ENCODE results near the gene CDO1.

The CDO1 gene

DNA sequence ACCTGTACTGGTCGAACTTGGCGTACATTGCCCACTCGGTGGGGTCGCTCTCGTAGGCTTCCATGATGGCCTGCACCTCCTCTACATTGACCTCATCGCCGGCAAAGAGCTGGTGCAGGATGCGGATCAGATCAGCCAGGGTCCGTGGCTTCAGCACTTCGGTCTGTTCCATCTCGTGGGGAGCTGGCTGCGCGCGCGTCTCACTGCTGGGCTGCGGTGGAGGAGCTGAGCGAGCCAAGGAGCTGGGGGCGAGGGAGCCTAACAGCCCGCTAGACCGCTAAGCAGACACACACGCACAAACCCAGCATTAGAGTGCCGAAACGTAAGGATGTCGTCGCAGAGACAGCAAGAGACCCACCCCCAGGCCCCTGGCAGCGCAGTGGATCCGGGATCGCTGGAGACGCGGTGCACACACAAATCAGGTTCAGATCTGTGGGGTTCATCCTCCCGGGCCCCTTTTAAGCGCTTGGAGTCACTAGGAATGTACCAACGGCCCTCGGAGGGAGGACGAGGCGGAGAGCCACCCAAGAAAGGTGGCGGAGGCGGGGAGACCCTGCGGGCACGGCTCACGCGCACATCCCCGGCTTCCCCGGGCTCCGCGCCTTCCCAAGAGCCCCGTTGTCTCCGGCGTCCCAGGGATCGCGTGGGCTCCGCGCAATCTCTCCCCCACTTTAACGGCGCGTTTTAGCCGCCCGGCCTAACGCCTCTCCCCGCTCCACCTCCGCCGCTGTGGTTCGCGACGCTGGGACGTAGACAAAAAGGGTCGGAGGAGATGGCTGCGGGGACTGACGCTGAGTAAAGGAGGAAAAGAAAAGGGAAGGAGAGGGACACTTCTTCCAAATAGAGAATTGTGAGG lies at the start of gene CDO1:
Gene CDO1, minus strand, starts transcription at position 434 of the 856 bp plus-strand sequence. Its CDS starts 262 bp downstream, at position 172.
- H3K4me3 ChIP-seq (ENCODE audit: low read depth, low read length) = peak within 1 kb of the TSS; percentile 64
- DNase-seq (ENCODE audit: low read depth) = peak; percentile 18

- no peak overlapping the region for H3K4me3 ChIP-seq (ENCODE audit: low read depth, low read length)
- DNase-seq (ENCODE audit: low read depth) = no peak
Measured at GRCh38 chr5:115859378-115859777, 42.9 kb upstream of the CDO1 start.

DNA sequence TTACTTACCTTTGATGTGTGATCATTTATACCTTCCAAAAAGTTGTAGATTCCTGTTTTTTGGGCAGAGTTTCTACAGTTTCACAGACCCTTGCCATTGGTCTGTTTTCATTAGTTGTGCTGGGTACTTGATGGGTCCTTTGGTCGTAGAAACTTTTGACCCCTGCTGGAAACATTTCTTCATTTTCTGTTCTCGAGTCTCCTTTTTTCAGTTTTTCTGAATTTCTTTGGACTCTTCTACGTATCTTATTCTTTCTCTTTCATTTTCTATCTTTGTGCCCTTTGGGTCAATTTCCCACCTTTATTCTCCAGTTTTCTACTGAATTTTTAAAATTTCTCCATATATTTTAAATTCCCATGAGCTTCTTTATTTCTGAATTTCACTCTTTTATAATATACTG lies 41.9 kb upstream of the CDO1 start:
- DNase-seq (ENCODE audit: low read depth) = no peak
- H3K4me3 ChIP-seq (ENCODE audit: low read depth, low read length) = no peak overlapping the region

DNA sequence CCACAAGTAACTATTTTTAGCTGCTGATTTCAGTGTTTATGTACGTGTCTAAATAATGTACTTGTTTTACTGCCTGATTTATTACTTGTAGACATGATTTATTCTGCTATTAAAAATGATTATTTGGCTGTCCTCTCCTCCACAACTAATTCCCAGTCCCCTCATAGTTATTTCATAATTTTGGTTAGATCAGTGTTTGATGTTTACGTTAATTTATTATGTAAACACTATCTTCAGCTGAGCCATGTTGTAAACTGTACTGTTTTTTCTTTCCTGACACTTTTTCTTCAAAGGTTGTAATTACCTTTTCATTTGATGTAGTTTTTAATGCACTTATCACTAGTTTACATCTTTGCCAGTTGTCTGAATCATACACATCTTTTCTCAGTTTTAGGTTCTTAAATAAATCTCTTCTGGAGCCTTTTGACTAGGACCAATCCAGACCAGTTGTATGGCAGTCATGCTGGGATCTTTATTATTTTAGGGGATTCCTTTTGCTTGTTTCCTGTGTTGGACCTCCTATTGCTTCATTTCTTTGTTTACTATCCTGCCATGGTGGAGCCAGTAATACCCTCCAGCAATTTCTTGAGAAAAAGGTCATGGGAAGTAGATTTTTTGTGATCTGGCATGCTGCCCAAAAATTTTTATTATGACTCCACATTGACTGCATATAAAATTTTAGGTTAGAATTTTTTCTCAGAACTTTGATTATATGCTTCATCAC lies 41.3 kb upstream of the CDO1 start:
- DNase-seq (ENCODE audit: low read depth) = no peak

GRCh38 chr5:115857057-115857479 lies 40.6 kb upstream of the CDO1 start:
- no peak overlapping the region for H3K4me3 ChIP-seq (ENCODE audit: low read depth, low read length)
- DNase-seq (ENCODE audit: low read depth) = no peak

More for the DNA sequence above, 41.3 kb upstream of the CDO1 start:
- no peak overlapping the region for H3K4me3 ChIP-seq (ENCODE audit: low read depth, low read length)

GRCh38 chr5:115855959-115856358 lies 39.5 kb upstream of the CDO1 start:
- no peak for DNase-seq (ENCODE audit: low read depth)
- no peak overlapping the region for H3K4me3 ChIP-seq (ENCODE audit: low read depth, low read length)

DNA sequence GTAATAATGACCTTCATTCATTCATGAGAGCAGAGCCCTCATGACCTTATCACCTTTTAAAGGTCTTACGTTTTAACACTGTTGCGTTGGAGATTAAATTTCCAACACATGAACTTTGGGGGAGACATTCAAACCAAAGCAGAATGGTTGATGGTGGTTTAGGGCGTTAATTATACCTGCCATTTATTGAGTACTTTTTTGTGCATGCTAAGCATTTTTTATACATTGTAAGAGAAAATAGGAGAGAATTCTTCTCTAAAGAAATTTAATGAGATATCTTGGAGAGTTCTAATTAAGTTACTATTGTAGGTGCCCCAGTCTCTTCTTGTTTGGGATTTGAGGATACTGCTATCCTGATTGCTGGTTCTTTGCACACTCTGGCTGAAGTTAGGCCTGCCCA lies 37.7 kb upstream of the CDO1 start:
- H3K4me3 ChIP-seq (ENCODE audit: low read depth, low read length) = no peak overlapping the region
- DNase-seq (ENCODE audit: low read depth) = no peak

DNA sequence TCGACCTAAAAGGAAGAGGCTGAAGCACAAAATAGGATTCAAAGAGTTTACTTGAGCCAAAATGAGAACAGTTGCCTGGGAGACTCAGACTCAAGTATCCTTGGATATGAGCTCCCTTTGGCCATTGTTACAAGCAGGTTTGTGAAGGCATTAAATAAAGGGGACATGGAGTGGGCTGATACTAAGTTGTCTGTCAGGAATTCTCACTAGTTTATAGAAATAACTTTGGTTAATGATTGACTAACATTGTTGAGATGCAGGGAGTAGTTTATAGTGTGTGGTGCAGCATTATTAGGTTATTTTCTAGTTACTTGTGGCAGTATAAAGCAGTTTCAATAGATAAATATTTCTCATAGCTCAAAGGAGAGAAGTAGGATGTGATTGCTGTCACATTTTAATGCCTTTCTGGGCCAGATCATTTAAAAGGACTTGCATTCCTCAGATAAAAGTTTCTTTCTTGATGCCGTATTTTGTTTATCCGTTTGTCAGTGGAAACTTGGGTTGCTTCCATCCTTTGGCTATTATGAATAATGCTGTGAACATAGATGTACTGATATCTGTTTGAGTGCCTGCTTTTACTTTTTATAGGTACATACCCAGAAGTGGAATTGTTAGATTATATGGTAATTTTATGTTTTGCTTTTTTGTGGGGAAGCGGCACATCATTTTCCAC lies 34.4 kb upstream of the CDO1 start:
- DNase-seq (ENCODE audit: low read depth) = no peak
- H3K4me3 ChIP-seq (ENCODE audit: low read depth, low read length) = no peak overlapping the region

DNA sequence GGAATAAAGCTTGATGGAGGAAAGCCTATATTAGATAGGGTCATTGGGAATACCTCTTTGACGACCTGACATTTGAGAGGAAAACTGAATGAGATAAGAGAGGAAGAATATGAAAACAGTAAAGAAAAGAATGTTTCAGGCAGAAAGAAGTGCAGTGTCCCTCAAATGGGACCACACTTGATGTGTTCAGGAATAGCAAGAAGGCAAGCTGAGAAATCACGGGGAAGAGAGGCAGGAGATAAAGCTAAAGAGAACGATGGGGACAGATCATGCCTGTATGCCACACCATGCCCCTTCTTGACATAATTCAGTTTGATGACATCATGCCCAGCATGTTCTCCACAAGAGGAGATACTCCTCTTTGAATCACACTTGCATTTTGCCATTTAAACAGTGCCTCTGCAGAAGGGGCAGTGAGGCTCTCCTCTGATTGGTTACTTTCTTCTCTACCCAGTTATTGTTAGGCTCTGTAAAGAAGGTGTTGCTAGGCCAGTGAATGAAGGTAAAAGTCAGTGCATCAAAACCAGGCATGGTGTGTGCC lies 32.9 kb upstream of the CDO1 start:
- DNase-seq (ENCODE audit: low read depth) = no peak
- H3K4me3 ChIP-seq (ENCODE audit: low read depth, low read length) = no peak overlapping the region

- H3K4me3 ChIP-seq (ENCODE audit: low read depth, low read length) = no peak overlapping the region
- no peak for DNase-seq (ENCODE audit: low read depth)
Measured at GRCh38 chr5:115847290-115847689, 30.8 kb upstream of the CDO1 start.

DNA sequence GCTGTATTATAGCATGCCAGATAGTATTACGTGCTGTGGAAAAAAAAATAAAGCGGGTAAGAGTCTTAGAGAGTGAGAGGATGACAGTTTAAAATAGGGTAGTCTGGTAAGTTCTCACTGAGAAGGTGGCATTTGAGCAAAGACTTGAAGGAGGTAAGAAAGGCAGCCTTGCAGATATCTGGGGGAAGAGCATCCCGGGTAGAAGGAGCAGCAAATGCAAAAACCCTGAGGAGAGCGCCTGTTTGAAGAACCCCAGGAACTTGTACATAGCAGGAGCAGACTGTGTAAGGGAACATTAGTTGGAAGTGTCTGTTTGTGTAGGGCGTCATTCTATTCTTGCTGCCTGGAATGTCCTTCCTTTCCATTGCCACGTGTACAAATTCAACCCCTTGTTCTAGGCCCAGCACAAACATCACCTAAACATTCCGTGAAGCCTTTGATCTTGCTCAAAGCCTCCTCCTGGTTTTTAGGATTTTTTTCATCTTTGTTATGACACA lies 27.9 kb upstream of the CDO1 start:
- peak overlapping the region; percentile 57 for H3K4me3 ChIP-seq (ENCODE audit: low read depth, low read length)

GRCh38 chr5:115843444-115844130 lies 27.1 kb upstream of the CDO1 start:
- peak overlapping the region; percentile 57 for H3K4me3 ChIP-seq (ENCODE audit: low read depth, low read length)
- DNase-seq (ENCODE audit: low read depth) = no peak

More for the DNA sequence above, 27.9 kb upstream of the CDO1 start:
- no peak for DNase-seq (ENCODE audit: low read depth)

DNA sequence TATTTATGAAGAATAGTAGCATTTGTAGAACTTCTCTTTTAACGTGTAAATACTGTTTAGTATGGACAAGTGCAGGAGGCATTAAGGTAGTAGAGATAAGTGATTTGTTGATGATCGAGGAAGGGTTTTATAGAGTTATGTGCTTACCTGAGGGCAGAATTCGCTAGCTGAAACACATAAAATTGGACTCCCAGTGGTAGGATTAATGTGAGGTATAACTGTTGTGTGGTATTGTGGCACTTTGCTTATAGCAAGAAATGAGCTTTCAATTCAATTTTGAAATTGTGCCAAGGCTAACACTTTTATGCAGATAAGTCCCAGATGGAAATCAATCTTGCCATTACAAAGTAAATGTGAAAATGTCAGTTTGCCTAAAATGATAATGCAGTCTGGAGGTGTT lies 26.5 kb upstream of the CDO1 start:
- no peak for DNase-seq (ENCODE audit: low read depth)
- H3K4me3 ChIP-seq (ENCODE audit: low read depth, low read length) = peak overlapping the region; percentile 57

DNA sequence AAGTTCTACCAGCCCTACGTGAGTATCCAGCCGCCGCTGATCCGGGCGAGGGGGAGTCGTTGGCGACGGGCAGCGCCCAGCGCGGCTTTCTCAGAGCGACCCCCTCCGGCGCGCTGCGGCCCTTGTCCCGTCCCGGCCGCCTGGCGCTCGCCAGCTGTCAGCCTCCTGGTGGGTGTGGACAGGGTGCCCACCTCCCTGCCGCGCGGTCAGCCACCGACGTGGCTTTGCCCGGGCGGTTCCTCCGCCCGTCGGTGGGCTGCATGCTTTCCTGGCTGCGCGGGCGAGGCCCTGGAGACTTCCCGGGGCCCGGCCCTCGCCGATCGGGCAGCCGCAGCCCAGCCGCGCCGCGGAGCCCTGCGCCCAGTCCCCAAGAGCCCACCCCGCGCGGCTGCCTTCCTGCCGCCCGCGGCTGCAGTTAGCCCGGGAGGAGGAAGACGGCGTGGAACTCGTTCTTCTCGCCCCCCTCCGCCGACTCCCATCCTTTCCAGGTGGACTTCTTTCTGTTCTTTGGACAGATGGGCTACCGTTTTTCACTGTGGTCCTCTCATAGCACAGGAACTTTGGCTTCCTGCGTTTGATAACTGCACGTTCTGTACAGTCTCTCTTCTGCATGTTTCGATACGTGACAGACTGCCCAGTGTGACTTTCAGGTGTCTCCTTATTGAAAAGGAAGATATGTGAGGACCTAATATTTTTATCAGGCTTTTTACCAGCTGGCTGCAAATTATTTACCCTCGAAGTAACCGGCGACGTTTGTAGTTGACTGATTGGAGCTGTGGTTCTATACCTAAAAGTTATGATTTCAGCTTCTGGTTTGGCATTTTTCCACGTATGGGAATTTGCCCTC lies 25.9 kb upstream of the CDO1 start:
- peak overlapping the region; percentile 57 for H3K4me3 ChIP-seq (ENCODE audit: low read depth, low read length)
- DNase-seq (ENCODE audit: low read depth) = peak; percentile 16

DNA sequence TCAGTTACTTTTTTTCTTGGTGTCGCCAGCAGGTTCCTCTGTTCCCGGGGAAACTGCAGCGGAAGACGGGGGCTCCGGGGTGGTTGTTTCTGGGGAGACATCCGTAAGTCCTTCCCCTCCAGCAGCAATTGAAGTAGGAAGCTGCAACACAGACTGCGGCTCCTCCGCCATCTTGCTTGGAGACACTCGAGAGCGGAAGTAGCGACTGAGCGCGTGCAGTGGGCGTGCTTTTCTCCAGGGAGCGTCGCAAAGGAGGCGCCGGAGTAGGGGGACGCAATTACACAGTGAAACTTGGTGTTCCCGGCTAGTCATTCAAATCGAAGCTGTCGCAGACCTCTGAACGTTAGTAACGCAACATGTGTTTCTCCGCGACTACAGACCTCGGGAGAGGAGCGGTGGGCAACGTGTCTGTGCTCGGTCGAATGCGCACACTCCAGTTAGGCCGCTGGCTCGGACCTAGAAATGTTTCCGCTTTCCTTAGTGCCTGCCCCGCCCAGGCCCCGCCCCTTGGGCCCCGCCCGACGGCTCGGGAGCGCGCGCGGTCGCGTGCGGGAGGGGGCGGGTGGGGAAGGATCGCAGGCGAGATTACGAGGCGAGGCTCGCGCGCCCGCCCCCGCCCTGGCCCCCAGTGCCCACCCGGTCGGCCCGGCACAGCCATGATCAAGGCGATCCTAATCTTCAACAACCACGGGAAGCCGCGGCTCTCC lies 25.1 kb upstream of the CDO1 start, which contains the start of the genes AP3S1 and ATG12:
Gene AP3S1, plus strand, starts transcription at position 554 of the 707 bp plus-strand sequence. Its CDS starts 103 bp downstream, at position 657.
Gene ATG12, minus strand, starts transcription at position 184 of the 707 bp plus-strand sequence. Its CDS starts 13 bp downstream, at position 171.
- H3K4me3 ChIP-seq (ENCODE audit: low read depth, low read length) = peak within 1 kb of the TSS; percentile 57
- DNase-seq (ENCODE audit: low read depth) = peak; percentile 75

GRCh38 chr5:115840873-115841272 lies 24.4 kb upstream of the CDO1 start:
- peak overlapping the region; percentile 57 for H3K4me3 ChIP-seq (ENCODE audit: low read depth, low read length)
- no peak for DNase-seq (ENCODE audit: low read depth)

DNA sequence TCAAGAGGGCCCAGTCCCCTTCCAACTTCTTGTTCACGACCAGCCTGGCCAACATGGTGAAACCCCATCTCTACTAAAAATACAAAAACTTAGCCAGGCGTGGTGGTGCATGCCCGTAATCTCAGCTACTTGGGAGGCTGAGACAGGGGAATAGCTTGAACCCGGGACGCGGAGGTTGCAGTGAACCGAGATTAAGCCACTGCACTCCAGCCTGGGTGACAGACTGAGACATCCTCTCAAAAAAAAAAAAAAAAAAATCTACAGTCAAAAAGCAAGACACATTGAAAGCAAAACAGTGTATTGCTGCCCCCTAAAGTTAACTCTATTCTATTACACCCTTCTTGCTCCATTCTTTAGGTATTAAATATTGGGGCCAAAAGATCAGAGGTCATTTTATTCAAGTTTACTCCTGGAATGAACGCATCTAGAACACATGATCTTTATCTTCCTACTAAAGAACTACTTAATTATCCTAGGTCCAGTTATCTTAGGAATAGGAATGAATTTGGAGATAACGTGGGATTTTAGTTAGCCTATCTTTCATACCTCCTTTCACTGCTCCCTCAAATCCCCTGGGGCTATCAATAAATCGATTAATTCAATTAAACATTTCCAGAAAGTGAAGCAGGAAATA lies 22.5 kb upstream of the CDO1 start:
- DNase-seq (ENCODE audit: low read depth) = no peak
- H3K4me3 ChIP-seq (ENCODE audit: low read depth, low read length) = peak overlapping the region; percentile 8

All from skeletal muscle cell (primary cell).